GM10248 (cell line): ENCODE measurements around the gene PRDM12.

ENCODE experiments used
- CTCF ChIA-PET: fragments of 300-600 bp; sonication (Branson Sonifier 250); formaldehyde crosslinking; extraction: SDS; loops from one replicate; lab custom pipeline; 2021; ENCODE audit warnings: antibody characterized with exemption; lab: Yijun Ruan, JAX
- POLR2A ChIA-PET: fragments of 350-650 bp; sonication (Branson Sonifier 250); formaldehyde crosslinking; extraction: SDS; loops from one replicate; lab custom pipeline; 2020; ENCODE audit warnings: antibody characterized with exemption; lab: Yijun Ruan, JAX
- DNase-seq: peaks from one replicate; pipeline ENCODE4 v3.0.0; 2012; ENCODE audit errors: extremely low spot score
- TF ChIP-seq, protein P1 (sequence below): IDR thresholded peaks from 2 replicates; pipeline ENCODE4 v1.5.1; 2012; ENCODE audit warnings: mild to moderate bottlenecking, low read depth; ENCODE audit errors: extremely low read depth, missing control alignments, control extremely low read depth

PRDM12 gene

DNA sequence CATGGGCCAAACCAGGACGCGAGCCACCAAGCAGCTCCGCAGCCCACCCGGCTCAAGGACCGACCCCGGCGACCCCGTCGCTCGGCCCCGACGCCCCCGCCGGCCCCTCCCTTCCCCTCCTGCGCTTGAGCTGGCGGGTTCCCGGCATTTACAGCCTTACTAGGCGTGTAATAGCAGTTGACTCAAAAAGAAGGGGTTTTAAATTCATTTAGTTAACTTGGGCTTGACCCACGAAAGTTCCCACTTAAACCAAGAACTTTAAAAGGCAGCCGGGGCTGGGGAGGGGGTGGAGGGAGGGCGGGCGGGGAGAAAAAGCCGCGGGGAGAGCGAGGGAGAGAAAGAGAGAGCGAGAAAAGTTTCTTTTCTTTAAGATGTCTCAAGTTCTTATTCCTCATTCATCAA is 636 bp downstream of the PRDM12 start:
- TF ChIP-seq, protein P1, sequence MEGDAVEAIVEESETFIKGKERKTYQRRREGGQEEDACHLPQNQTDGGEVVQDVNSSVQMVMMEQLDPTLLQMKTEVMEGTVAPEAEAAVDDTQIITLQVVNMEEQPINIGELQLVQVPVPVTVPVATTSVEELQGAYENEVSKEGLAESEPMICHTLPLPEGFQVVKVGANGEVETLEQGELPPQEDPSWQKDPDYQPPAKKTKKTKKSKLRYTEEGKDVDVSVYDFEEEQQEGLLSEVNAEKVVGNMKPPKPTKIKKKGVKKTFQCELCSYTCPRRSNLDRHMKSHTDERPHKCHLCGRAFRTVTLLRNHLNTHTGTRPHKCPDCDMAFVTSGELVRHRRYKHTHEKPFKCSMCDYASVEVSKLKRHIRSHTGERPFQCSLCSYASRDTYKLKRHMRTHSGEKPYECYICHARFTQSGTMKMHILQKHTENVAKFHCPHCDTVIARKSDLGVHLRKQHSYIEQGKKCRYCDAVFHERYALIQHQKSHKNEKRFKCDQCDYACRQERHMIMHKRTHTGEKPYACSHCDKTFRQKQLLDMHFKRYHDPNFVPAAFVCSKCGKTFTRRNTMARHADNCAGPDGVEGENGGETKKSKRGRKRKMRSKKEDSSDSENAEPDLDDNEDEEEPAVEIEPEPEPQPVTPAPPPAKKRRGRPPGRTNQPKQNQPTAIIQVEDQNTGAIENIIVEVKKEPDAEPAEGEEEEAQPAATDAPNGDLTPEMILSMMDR = no peak
- POLR2A ChIA-PET = no interaction called here
- no peak for DNase-seq
- CTCF ChIA-PET = no interaction called here

DNA sequence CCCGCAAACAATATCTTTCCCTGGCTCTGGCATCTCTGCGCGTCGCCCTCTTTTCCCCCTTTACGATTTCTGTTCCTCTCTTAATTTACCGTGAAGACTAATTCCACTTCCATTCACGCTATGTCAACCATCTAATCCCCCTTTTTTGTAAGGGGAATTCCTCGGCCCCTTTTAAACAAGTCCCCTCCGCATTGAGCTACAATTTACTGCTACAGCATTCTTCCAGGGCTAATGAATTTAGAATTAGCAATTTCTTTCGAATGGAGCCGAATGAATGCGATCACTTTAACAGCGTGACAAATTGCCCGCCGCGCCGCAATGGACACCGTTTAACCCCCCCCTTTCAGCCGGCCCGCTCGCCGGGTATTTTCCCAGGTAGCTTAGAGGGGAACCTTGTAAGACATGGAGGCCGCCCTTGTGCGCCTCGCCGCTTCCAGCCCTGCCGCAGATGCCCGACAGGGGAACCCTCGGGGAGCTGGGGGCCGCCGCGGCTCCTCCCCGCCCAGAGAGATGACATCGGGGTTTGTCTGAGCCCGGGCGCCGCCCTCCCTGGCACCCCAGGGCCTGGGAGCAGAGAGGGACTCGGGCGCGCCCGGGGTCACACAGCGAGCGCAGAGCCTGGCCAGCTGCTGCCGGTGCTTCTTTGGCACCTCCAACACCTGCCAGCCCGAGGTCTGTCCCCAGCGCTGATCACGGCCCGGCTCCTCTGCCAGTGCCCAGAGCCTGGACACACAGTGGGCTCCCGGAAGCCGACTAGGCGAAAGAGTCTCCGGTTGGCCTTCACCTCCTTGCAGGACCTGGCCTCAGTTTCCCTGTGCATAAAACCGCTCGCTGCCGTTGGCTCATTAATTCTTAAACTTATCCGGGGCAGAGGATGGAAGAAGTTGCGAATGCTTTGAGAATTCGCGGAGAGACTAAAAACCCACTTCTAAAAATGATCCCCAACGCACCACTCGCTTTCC is 1.3 kb downstream of the PRDM12 start:
- DNase-seq = no peak
- ChIA-PET CTCF (interaction anchor here (1.0 to 1.2 kb wide), 3 partner anchors 16 to 430 kb away, joined by 3 read pairs; no protein-coding TSS in a partner anchor), POLR2A (no interaction called here)
- TF ChIP-seq, protein P1 = no peak

DNA sequence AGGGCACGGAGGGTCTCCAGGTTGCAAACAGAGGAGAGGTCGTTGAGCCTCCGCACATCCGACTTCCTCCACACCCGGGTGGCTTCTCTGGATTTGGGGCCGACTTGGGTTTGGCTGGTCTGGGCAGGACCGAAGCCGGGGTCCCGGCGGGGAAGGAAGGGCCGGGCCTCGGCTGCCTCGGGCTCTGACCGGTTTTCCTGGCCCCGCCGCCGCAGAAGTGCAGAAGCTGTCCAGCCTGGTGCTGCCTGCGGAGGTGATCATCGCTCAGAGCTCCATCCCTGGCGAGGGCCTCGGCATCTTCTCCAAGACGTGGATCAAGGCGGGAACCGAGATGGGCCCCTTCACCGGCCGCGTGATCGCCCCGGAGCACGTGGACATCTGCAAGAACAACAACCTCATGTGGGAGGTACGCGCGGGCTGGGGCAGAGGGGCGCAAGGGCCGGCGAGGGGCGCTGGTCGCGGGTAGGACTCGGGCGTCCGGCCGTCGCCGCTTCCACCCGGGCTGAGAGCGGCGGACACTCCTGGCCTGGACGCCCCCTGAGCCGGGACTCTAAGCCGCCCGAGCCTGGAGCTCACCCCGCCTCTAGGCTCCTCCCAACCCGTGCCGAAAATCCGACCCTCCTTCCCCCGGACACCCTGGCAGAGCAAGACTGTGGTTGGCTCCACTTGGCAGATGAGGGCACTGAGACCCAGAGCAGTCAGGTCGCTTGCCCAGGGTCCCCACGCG is 2.2 kb downstream of the PRDM12 start:
- ChIA-PET CTCF (interaction anchor here (1.0 to 1.3 kb wide), 4 partner anchors 15 to 430 kb away, joined by 3 read pairs; no protein-coding TSS in a partner anchor), POLR2A (no interaction called here)
- DNase-seq = no peak

DNA sequence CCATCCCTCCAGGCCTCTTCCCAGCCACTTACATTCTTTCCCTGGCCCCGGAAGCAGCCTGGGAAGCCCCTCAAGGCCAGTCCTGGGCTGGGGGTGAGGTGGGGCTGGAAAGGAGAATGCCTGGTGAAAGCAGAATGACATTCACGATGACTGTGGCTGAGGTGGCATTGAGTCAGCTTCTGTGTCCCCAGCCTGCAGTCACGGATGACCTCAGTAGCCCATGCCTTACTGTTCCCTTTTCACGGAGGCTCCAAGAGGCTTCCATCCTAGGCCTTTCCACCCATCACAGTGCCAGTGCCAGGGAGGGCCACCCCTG is 2.7 kb downstream of the PRDM12 start:
- CTCF ChIA-PET = interaction anchor here (1.3 kb wide), 1 partner anchor 17 kb away, joined by 3 read pairs; no protein-coding TSS in a partner anchor
- DNase-seq = no peak
- POLR2A ChIA-PET = no interaction called here
- TF ChIP-seq, protein P1 = no peak

More for the DNA sequence above, 2.2 kb downstream of the PRDM12 start:
- TF ChIP-seq, protein P1 = no peak

DNA sequence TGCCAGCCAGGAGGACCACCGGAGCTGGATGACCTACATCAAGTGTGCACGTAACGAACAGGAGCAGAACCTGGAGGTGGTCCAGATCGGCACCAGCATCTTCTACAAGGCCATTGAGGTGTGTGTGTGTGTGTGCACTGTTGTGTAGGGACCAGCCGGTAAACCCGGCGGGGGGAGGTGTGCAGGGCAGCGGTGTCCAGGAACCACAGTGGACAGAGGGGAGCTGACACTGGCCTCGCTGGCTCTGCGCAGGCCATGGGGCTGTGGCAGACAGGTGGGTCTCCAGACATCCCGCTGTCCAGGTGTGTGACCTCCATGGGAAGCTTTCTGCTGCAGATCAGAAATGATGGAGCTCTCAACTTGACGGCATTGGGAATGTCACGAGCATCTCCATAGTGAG is 3.8 kb downstream of the PRDM12 start:
- CTCF ChIA-PET = interaction anchor here (1.0 to 1.3 kb wide), 3 partner anchors 14 to 208 kb away, joined by 3 read pairs; no protein-coding TSS in a partner anchor
- TF ChIP-seq, protein P1 = no peak
- no peak for DNase-seq
- POLR2A ChIA-PET = no interaction called here

DNA sequence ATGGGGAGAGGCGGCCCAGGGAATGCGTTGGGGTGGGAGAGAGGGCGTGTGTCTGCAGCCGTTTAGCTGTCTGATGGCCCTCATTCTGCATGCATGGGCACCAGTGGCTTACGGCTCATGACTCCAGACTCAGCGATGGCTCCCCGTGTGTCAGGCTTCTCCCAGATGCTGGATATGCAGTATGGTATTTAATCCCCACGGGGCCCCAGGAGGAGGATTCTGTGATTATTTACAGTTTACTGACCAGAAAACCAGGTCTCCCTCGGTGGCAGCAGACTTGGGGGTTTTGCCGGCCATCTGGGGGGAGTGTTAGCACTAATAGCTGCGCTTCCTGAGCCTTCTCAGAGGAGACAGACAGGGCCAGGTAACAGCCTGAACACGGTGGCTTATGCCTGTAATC is 4.3 kb downstream of the PRDM12 start:
- no peak for DNase-seq
- ChIA-PET POLR2A (no interaction called here), CTCF (interaction anchor here (1.0 to 1.3 kb wide), 4 partner anchors 13 to 209 kb away, joined by 3 read pairs; no protein-coding TSS in a partner anchor)
- TF ChIP-seq, protein P1 = no peak
